SH-SY5Y (cell line): ENCODE data around the gene POPDC3.

Source experiments
- GATA2 ChIP-seq: IDR thresholded peaks from 2 replicates; pipeline ENCODE4 v1.6.1; 2011; ENCODE audit warnings: mild to moderate bottlenecking, low read depth, low read length
- GATA3 ChIP-seq: IDR thresholded peaks from 2 replicates; pipeline ENCODE4 v1.6.1; 2011; ENCODE audit warnings: low read depth, mild to moderate bottlenecking, low read length, moderate library complexity

DNA sequence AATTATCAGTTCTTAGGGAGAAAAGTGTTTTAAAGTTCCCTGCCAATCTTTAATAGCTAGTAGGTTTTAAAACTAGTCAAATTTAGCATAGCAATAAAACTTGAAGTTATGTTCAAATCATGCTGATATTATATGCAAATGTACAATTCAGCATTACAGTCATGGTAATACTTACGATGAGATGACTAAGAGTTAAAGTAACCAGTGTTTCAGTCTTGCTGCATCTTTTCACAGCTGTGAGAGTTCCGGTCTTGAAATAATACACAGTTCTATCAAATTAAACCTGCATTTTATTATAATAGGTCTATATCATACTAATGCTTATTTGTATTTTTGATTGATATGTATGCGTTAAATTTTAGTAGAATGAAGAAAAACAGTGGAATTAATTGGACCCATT lies 26.1 kb downstream of the POPDC3 start:
- TF ChIP-seq GATA2, result no peak
- TF ChIP-seq GATA3, result no peak
